Amniotic epithelial cell (primary cell): Measurements from ENCODE around the gene HNRNPAB.
"Not testable (repeated sequence)": the region's sequence is repeated elsewhere in the genome, so short reads cannot be mapped to it uniquely, and the experiment has no call there.

Experiments
- DNase-seq: peaks from one replicate; pipeline ENCODE4 v3.0.0-alpha.2; 2010; ENCODE audit warnings: low read depth

Gene HNRNPAB

DNA sequence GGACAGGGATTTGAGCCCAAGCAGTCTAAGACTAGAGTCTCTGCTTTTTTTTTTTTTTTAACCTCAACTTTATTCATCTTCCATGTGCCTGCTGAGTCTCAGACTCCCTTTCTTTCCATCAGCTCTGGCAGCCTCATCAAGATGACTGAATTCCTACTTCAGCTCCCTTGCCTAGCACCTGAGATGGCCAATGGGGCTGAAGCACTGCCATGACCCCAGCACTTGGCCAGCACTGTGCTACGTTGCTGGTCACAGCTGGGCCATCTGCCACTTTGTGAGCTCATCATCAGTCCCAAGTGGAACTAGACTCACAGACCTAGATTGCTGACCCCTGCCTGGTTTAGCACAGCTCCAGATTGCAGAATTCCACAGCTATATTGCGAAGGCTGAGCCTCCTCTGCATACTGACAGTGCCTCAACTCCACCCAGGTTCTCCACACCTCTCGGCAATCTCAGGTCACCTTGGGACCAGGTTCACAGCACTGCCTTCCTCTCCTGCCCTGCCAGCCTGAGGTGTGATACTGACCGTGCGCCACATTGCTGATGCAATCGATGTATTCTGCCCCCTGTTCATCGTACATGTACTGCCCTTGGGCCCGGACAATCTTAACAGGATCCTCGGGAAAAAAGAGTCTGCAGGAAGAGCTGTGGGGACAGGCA lies 26.7 kb downstream of the HNRNPAB start:
- peak; percentile 17 for DNase-seq

GRCh38 chr5:178231539-178232123 lies 27.3 kb downstream of the HNRNPAB start:
- DNase-seq = no peak

DNA sequence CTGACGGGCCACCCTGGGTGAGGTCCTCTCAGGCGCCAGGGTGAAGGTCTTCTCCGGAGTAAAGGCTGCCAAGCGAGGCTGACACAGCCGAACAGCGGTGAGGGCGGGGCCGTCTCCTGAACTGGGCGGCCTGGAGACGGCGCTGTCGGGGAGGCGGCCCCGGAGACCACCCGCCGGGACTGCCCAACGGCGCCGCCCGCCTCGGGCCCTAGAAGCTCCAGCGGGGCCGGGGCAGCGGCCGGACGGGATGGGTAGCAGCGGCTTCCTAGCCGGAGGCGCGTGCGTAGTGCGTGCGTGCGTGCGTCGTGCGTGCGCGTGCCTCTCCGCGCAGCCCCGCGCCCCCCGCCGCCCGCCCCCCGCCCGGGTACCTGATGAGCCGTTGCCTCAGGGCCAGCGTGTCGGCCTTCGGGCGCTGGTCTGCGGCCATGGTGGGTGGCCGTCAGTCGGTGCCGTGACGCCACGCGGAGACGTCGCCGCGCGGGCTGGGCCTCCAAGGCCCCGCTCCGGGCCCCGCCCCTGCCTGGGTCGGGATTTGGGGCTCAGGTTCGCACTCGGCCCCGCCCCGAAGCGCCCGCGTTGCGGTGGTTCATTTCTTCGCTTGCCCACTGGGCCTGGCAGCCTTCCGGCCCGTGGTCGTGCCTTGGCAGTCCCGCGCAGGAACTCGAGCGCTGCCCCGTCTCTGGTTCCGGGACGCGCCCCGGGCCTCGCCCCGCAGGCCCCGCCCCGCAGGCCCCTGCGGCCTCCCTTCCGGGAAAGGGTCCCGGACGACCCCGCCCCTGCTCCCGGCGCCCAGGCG lies 28.0 kb downstream of the HNRNPAB start, which contains the start of gene PHYKPL:
Gene PHYKPL, minus strand, starts transcription at position 679 of the 796 bp plus-strand sequence. Its CDS starts 252 bp downstream, at position 427.
- DNase-seq = peak; percentile 64

- DNase-seq = no peak
These were observed 28.6 kb downstream of the HNRNPAB start for GRCh38 chr5:178232920-178233429.

DNA sequence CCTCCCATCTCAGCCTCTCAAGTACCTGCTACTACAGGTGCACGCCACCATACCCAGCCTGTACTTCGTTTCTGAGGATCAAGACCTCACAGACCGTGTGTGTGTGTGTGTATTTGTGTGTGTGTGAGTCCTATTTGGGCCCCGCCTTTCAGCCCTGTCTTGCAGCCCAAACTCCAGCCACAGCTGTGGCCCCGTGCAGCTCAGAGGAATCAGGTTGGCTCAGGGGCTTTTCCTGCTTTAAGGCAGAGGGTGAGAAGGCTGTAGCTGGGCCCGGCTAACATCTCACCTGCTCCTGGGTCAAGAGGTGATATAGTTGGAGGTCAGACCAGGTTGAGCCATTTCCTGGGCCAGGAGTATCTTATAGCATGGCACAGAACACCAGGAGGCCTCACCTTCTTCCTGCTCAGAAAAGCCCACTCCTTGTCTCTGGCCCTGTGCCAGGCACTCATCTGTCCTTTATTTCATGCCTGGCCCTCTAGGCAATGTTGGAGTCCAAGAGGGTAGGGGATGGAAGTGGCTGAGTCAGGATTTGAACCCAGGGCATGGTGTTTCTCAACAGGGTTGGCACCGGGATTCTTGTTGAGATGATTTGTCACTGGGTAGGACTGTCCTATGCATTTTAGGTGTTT lies 29.9 kb downstream of the HNRNPAB start:
- no peak for DNase-seq

GRCh38 chr5:178234750-178235587 lies 30.6 kb downstream of the HNRNPAB start:
- DNase-seq = peak; percentile 44

DNA sequence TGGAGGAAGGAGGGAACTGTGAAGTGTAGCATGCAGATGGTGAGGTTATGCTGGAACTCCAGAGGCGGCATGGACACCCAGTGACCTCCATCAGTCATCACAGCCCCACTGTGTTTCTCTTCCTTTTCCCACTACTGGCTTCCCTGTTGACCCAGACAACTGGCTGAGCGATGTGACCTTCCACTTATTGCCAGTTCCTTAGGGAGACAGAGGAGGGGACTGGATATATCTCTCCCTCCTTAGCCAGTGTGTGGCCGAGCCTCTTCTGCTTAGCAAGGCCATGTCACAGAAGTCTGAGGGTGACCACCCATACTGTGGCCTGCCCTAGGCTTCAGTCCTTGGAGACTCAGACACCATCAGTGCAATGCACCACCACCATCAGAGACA lies 31.2 kb downstream of the HNRNPAB start:
- DNase-seq = no peak

GRCh38 chr5:178236126-178236525 lies 31.8 kb downstream of the HNRNPAB start:
- no peak for DNase-seq

DNA sequence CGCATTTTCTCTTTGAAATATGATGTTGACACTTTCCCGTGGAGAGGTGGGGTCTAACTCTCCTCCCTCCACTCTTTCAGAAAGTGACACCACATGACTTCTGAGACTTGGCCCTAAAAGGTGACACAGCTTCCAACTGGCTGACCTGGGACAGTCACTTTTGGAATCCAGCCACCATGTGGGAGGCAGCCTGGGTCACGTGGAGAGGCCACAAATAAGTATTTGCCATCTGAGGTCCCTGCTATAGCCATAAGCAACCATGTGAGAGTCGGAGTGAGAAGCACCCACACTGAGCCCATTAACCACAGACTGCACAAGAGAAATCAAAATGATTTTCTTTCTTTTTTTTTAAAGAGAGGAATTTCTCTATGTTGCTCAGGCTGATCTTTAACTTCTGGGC lies 32.3 kb downstream of the HNRNPAB start:
- no peak for DNase-seq

DNA sequence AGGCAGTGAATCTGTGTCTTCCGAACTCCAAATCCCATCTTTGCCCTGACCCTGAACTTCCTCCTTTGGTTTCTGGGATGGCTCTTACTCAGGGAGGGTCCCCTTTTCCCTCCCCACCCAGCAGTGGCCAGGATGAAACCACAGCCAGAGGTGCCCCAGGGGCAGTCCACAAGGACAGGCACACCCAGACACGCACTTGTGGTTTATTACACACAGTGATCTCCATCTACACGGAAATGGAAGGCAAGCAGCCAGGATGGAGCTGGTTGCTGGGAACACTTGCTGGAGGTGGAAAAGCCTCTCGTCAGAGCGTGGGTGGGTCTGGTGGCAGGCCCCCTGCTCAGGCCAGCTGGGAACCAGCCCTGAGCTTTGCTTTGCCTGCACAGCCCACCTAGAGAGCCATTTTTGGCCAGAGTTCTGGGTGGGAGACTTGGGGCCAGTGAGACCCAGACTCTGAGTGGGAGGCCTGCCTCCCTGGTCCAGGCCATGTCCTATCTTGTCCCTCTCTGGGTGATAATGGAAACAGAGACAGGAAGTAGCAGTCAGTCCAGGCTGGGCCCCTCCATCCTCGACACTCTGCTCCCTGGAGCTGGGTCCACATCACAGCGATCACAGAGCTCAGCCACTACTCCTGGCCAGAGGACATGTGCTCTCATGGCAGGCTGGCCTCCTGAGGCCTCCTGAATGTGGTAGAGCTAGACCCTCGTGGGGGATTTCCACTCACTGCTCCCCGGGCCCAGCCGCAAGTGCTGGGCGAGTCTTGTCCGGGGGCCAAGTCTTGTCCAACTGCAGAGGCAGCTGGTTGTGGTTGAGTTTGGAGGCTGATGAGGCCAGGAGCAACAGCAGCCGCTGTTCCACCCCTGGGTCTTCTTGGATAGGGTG lies 33.3 kb downstream of the HNRNPAB start:
- no peak for DNase-seq

DNA sequence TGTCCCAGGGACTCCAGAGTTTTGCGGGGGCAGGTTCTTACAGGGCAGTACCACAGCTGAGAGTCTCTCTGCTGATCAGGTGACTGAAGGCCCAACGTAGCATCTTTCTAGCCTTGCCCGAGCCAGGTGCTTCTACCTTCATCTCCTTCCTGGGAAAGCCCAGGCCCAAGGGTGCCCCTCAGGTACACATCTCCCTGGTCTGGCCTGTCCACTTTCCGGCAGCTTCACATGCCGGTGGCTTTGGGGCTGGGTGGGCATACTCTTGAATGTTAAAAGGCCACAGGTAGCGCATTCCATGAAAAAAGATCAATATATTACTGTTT lies 33.9 kb downstream of the HNRNPAB start:
- DNase-seq = no peak

- DNase-seq = no peak
These were observed 34.6 kb downstream of the HNRNPAB start for GRCh38 chr5:178238711-178239592.

GRCh38 chr5:178239626-178240301 lies 35.4 kb downstream of the HNRNPAB start:
- DNase-seq = not testable (repeated sequence)

DNA sequence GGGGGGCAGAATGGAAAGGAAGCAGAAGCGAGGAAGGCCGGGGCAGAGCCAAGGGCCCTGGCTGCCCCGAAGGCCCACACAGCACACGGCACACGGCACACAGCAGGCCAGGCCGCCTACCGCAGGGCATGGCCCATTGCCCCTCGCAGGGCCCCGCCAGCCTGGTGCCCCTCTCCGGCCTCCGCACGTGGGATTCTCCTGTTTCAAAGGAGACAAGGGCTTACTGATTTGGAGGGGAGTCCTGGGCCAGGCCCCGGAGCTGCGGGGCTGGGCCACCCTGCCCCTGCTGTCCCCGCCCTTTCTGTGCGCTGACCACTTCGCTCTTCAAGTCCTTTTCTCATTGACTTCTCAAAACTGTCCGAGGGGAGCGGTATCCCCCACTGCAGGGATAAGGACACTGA lies 36.0 kb downstream of the HNRNPAB start:
- DNase-seq = no peak

- no peak for DNase-seq
These were observed 36.4 kb downstream of the HNRNPAB start for GRCh38 chr5:178240766-178241165.

DNA sequence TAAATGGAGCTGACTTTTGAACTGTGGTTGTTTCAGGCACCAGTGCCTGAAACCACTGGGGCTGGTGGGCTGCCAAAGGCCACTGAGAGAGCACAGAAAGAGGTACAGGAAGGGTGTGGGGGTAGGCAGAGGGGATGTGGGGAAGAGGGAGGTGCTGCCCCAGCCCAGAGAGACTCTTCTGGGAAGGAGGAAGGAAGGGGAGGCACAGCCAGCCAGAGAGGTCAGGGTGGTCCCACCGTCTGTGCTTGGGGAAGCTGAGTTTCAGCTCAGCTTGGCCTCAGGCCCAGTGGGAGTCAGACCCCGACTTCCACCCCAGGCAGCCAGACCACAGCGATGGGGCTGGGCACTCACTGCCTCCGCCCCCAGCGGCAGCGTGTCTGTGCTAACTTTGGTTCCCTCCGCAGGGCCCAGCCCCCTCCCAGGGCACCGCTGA lies 36.9 kb downstream of the HNRNPAB start:
- DNase-seq = no peak

DNA sequence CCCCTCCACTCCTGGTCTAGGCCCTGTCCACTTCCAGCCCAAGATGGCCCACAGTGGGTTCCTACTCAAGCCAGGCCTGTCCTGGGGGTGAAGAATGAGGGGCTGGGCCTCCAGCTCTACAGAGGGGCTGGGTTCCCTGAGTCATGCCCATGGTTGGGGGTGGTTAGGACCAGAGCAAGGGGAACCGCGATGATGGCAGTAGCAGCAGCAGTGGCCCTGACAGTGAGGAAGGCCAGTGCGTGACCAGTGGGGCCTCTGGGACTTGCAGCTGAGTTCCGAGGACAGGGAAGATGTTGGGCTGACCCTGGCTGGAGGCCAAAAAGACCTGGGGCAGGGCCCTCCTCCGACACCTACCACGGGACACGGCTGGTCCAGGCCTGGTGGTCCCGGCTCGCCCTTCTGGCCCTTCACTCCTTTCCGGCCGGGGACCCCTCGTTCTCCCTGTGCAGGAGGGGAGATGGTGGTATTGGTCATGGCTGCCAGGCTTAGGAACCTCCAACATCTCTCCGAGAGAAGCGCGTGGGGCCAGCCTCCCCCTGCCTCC lies 37.4 kb downstream of the HNRNPAB start:
- no peak for DNase-seq

- DNase-seq = no peak
These were observed 38.1 kb downstream of the HNRNPAB start for GRCh38 chr5:178242416-178242815.

- DNase-seq = peak; percentile 36
These were observed 40.2 kb downstream of the HNRNPAB start for GRCh38 chr5:178244576-178244975.
